ENCODE measurements around the gene IDH2. TPM values are rescaled to one million over a fixed set of nuclear protein-coding genes. Genes with fewer than 3 reads are reported as not detected.
"Not testable (repeated sequence)": the region's sequence is repeated elsewhere in the genome, so short reads cannot be mapped to it uniquely, and the experiment has no call there.

IDH2 gene
- total and polyA plus RNA-seq, 10 of the 15 experiments (the other 5 are each of a cell fraction or from before 2014, with no cell fraction given) = 2.3 to 358 (median 242) TPM

- H2AFZ ChIP-seq (ENCODE audit: control insufficient read depth, low read depth, low read length) = peak overlapping the region; percentile 37; the same call in 1 of the 2 replicates
- H3K36me3 ChIP-seq (ENCODE audit: control insufficient read depth in 2 of 2, insufficient read depth in 2 of 2, low read length in 1 of 2); H3K4me3 ChIP-seq; in situ Hi-C loops (cut with MboI); DNase-seq (ENCODE audit: low read depth, low spot score); BruUV-seq (replicated peaks); H4K20me1 ChIP-seq (ENCODE audit: control insufficient read depth, insufficient read depth); H3K9me3 ChIP-seq (replicated peaks; ENCODE audit: control insufficient read depth, insufficient read depth, low read length); H3K79me2 ChIP-seq (ENCODE audit: control insufficient read depth, insufficient read depth, low read length); H3K27ac ChIP-seq (ENCODE audit: control insufficient read depth, insufficient read depth); H3K27me3 ChIP-seq (replicated peaks in 1 of 2; ENCODE audit: control insufficient read depth in 2 of 2, insufficient read depth in 2 of 2, low read length in 1 of 2); intact Hi-C loops (cut with micrococcal nuclease; ENCODE audit: unreplicated experiment); H3K9ac ChIP-seq (ENCODE audit: control insufficient read depth, insufficient read depth, low read length): not testable (repeated sequence)
- ChIA-PET CTCF (interaction anchor here (1.0 to 4.1 kb wide), 8 partner anchors 45 to 160 kb away, joined by 3 to 17 read pairs (median 4); no protein-coding TSS in a partner anchor), RAD21 (ENCODE audit: unreplicated experiment) (interaction anchor here (1.0 to 1.5 kb wide), 5 partner anchors 46 to 87 kb away, joined by 3 to 4 read pairs (median 4); no protein-coding TSS in a partner anchor), POLR2A (interaction anchor here (0.6 to 1.2 kb wide), 2 partner anchors 46 to 248 kb away, joined by 3 to 4 read pairs; no protein-coding TSS in a partner anchor), SMC1A (ENCODE audit: uncharacterized antibody, unreplicated experiment) (interaction anchor here (1.3 to 3.7 kb wide), 3 partner anchors 75 to 147 kb away, joined by 3 to 11 read pairs (median 9); no protein-coding TSS in a partner anchor)
- peak overlapping the region; percentile 10; the same call in 1 of the 2 replicates for H3K4me2 ChIP-seq (ENCODE audit: control insufficient read depth, insufficient read depth)
- peaks cover 17% of the 10 kb centered on the region for H3K4me1 ChIP-seq (ENCODE audit: control insufficient read depth, insufficient read depth, low read length)
- WGBS (ENCODE audit: insufficient coverage, insufficient replicate concordance, low lambda C conversion rate, missing lambda C conversion rate) = 72% methylated on average over 7 of the region's 7 CpGs
- TF ChIP-seq NFYB (IDR thresholded peaks at IDR 0.05; ENCODE audit: insufficient read depth, low read depth, low read length) = peak; percentile 45; the same call in 1 of the 2 replicates
- TF ChIP-seq MLLT1 (IDR thresholded peaks at IDR 0.05) = peak; percentile 92
- ATAC-seq (peak; percentile 15; the same call in 1 of the 3 replicates), FAIRE-seq (peak; percentile 61)
Measured at GRCh38 chr15:90146198-90146761, 44.0 kb upstream of the IDH2 start.

- FAIRE-seq = no peak
- H3K27ac ChIP-seq (ENCODE audit: control insufficient read depth, insufficient read depth) = no peak overlapping the region
- CTCF ChIA-PET = interaction anchor here (1.0 to 4.1 kb wide), 9 partner anchors 33 to 161 kb away, joined by 3 to 17 read pairs (median 4); no protein-coding TSS in a partner anchor
Measured at GRCh38 chr15:90145761-90146160, 43.5 kb upstream of the IDH2 start.

More at GRCh38 chr15:90145761-90146160, 43.5 kb upstream of the IDH2 start:
- ChIA-PET POLR2A (interaction anchor here (0.6 kb wide), 1 partner anchor 247 kb away, joined by 3 read pairs; no protein-coding TSS in a partner anchor), SMC1A (ENCODE audit: uncharacterized antibody, unreplicated experiment) (interaction anchor here (1.3 to 3.7 kb wide), 3 partner anchors 76 to 148 kb away, joined by 3 to 11 read pairs (median 9); no protein-coding TSS in a partner anchor), RAD21 (ENCODE audit: unreplicated experiment) (interaction anchor here (1.0 to 1.5 kb wide), 3 partner anchors 46 to 88 kb away, joined by 4 read pairs; no protein-coding TSS in a partner anchor)
- no TSS peak for BruUV-seq (replicated peaks)
- no peaks in the 10 kb centered on the region for H3K79me2 ChIP-seq (ENCODE audit: control insufficient read depth, insufficient read depth, low read length)
- H3K9me3 ChIP-seq (replicated peaks; ENCODE audit: control insufficient read depth, insufficient read depth, low read length) = no peaks in the 10 kb centered on the region
- no peaks in the 10 kb centered on the region for H3K36me3 ChIP-seq (ENCODE audit: control insufficient read depth in 2 of 2, insufficient read depth in 2 of 2, low read length in 1 of 2)
- H3K4me3 ChIP-seq = no peak overlapping the region
- intact Hi-C loops (cut with micrococcal nuclease; ENCODE audit: unreplicated experiment) (no loop called here), in situ Hi-C loops (cut with MboI) (no loop called here)
- TF ChIP-seq BHLHE40 (IDR thresholded peaks at IDR 0.05; ENCODE audit: borderline replicate concordance in 1 of 2, low read depth in 2 of 2, low read length in 1 of 2) = no peak
- TF ChIP-seq NFXL1 (IDR thresholded peaks at IDR 0.05; ENCODE audit: borderline replicate concordance) = no peak
- TF ChIP-seq POLR2A (IDR thresholded peaks at IDR 0.05; ENCODE audit: low read depth, low read length) = no peak
- TF ChIP-seq CHD1 (IDR thresholded peaks at IDR 0.05; ENCODE audit: low read depth, low read length) = no peak
- TF ChIP-seq PML (IDR thresholded peaks at IDR 0.05; ENCODE audit: low read length) = no peak
- no peak for TF ChIP-seq ZBED1 (IDR thresholded peaks at IDR 0.05; ENCODE audit: borderline replicate concordance)
- no peak for TF ChIP-seq JUND (IDR thresholded peaks at IDR 0.05; ENCODE audit: low read depth, low read length)
- TF ChIP-seq KLF5 (IDR thresholded peaks at IDR 0.05; ENCODE audit: partially characterized antibody) = no peak
- no peak for TF ChIP-seq NR2C2 (IDR thresholded peaks at IDR 0.05; ENCODE audit: borderline replicate concordance, control insufficient read depth, insufficient read length, low read depth)
- TF ChIP-seq HCFC1 (IDR thresholded peaks at IDR 0.05; ENCODE audit: low read length) = no peak
- no peak for TF ChIP-seq EED (IDR thresholded peaks at IDR 0.05; ENCODE audit: low read depth)
- TF ChIP-seq JUNB (IDR thresholded peaks at IDR 0.05) = no peak
- H3K9ac ChIP-seq (ENCODE audit: control insufficient read depth, insufficient read depth, low read length) = no peak overlapping the region
- no peak overlapping the region for H2AFZ ChIP-seq (ENCODE audit: control insufficient read depth, low read depth, low read length)
- DNase-seq (ENCODE audit: low read depth, low spot score) = no peak
- WGBS (ENCODE audit: insufficient coverage, insufficient replicate concordance, low lambda C conversion rate, missing lambda C conversion rate) = 98% methylated on average over 4 of the region's 4 CpGs
- H3K4me1 ChIP-seq (ENCODE audit: control insufficient read depth, insufficient read depth, low read length) = peaks cover 17% of the 10 kb centered on the region
- H4K20me1 ChIP-seq (ENCODE audit: control insufficient read depth, insufficient read depth) = no peaks in the 10 kb centered on the region
- no peaks in the 10 kb centered on the region for H3K27me3 ChIP-seq (replicated peaks in 1 of 2; ENCODE audit: control insufficient read depth in 2 of 2, insufficient read depth in 2 of 2, low read length in 1 of 2)
- no peak for ATAC-seq
- H3K4me2 ChIP-seq (ENCODE audit: control insufficient read depth, insufficient read depth) = no peak overlapping the region

Data from GM12878 (cell line).